ENCODE results near the gene RCOR2. TPM values are rescaled to one million over a fixed set of nuclear protein-coding genes. Genes with fewer than 3 reads are reported as not detected.

Gene RCOR2
- total RNA-seq, 1 experiment from 2014 or later, result 77.4 TPM

DNA sequence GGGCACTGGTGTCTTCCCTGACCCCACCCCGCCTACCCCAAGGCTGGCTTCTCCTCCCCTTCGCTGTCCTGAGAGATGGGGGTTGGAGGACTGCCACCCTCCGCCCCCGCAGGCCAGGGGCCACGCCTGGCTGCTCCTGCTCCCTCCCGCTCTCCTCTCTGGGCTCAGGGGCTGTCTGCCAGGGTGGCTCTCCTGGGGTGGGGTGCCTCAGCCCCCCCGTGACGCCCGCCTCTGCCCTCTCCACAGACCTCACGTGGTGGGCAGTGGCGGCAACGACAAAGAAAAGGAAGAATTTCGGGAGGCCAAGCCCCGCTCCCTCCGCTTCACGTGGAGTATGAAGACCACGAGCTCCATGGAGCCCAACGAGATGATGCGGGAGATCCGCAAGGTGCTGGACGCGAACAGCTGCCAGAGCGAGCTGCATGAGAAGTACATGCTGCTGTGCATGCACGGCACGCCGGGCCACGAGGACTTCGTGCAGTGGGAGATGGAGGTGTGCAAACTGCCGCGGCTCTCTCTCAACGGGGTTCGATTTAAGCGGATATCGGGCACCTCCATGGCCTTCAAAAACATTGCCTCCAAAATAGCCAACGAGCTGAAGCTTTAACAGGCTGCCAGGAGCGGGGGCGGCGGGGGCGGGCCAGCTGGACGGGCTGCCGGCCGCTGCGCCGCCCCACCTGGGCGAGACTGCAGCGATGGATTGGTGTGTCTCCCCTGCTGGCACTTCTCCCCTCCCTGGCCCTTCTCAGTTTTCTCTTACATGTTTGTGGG, 8.1 kb downstream of the RCOR2 start (continued):
- TF ChIP-seq, protein P1, sequence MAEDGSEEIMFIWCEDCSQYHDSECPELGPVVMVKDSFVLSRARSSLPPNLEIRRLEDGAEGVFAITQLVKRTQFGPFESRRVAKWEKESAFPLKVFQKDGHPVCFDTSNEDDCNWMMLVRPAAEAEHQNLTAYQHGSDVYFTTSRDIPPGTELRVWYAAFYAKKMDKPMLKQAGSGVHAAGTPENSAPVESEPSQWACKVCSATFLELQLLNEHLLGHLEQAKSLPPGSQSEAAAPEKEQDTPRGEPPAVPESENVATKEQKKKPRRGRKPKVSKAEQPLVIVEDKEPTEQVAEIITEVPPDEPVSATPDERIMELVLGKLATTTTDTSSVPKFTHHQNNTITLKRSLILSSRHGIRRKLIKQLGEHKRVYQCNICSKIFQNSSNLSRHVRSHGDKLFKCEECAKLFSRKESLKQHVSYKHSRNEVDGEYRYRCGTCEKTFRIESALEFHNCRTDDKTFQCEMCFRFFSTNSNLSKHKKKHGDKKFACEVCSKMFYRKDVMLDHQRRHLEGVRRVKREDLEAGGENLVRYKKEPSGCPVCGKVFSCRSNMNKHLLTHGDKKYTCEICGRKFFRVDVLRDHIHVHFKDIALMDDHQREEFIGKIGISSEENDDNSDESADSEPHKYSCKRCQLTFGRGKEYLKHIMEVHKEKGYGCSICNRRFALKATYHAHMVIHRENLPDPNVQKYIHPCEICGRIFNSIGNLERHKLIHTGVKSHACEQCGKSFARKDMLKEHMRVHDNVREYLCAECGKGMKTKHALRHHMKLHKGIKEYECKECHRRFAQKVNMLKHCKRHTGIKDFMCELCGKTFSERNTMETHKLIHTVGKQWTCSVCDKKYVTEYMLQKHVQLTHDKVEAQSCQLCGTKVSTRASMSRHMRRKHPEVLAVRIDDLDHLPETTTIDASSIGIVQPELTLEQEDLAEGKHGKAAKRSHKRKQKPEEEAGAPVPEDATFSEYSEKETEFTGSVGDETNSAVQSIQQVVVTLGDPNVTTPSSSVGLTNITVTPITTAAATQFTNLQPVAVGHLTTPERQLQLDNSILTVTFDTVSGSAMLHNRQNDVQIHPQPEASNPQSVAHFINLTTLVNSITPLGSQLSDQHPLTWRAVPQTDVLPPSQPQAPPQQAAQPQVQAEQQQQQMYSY (CRISPR knock-in tag; IDR thresholded peaks at IDR 0.05), result no peak
- TF ChIP-seq, protein P2, sequence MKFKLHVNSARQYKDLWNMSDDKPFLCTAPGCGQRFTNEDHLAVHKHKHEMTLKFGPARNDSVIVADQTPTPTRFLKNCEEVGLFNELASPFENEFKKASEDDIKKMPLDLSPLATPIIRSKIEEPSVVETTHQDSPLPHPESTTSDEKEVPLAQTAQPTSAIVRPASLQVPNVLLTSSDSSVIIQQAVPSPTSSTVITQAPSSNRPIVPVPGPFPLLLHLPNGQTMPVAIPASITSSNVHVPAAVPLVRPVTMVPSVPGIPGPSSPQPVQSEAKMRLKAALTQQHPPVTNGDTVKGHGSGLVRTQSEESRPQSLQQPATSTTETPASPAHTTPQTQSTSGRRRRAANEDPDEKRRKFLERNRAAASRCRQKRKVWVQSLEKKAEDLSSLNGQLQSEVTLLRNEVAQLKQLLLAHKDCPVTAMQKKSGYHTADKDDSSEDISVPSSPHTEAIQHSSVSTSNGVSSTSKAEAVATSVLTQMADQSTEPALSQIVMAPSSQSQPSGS (CRISPR knock-in tag; IDR thresholded peaks at IDR 0.05; ENCODE audit: borderline replicate concordance, low read depth), result no peak
- no peak for TF ChIP-seq JUN (CRISPR knock-in tag; IDR thresholded peaks at IDR 0.05)
- TF ChIP-seq ELF4 (CRISPR knock-in tag; IDR thresholded peaks at IDR 0.05; ENCODE audit: low read depth), result no peak
- TF ChIP-seq NFYB (CRISPR knock-in tag; conservative IDR thresholded peaks at IDR 0.05; ENCODE audit: low read depth), result no peak
- TF ChIP-seq, protein P3, sequence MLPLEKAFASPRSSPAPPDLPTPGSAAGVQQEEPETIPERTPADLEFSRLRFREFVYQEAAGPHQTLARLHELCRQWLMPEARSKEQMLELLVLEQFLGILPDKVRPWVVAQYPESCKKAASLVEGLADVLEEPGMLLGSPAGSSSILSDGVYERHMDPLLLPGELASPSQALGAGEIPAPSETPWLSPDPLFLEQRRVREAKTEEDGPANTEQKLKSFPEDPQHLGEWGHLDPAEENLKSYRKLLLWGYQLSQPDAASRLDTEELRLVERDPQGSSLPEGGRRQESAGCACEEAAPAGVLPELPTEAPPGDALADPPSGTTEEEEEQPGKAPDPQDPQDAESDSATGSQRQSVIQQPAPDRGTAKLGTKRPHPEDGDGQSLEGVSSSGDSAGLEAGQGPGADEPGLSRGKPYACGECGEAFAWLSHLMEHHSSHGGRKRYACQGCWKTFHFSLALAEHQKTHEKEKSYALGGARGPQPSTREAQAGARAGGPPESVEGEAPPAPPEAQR (CRISPR knock-in tag; IDR thresholded peaks at IDR 0.05), result no peak
- TF ChIP-seq GRHL2 (CRISPR knock-in tag; IDR thresholded peaks at IDR 0.05; ENCODE audit: insufficient replicate concordance, severe bottlenecking), result no peak
- no peak for TF ChIP-seq MXD4 (CRISPR knock-in tag; IDR thresholded peaks at IDR 0.05; ENCODE audit: borderline replicate concordance)
- no peak for TF ChIP-seq ZNF396 (CRISPR knock-in tag; IDR thresholded peaks at IDR 0.05; ENCODE audit: borderline replicate concordance)

DNA sequence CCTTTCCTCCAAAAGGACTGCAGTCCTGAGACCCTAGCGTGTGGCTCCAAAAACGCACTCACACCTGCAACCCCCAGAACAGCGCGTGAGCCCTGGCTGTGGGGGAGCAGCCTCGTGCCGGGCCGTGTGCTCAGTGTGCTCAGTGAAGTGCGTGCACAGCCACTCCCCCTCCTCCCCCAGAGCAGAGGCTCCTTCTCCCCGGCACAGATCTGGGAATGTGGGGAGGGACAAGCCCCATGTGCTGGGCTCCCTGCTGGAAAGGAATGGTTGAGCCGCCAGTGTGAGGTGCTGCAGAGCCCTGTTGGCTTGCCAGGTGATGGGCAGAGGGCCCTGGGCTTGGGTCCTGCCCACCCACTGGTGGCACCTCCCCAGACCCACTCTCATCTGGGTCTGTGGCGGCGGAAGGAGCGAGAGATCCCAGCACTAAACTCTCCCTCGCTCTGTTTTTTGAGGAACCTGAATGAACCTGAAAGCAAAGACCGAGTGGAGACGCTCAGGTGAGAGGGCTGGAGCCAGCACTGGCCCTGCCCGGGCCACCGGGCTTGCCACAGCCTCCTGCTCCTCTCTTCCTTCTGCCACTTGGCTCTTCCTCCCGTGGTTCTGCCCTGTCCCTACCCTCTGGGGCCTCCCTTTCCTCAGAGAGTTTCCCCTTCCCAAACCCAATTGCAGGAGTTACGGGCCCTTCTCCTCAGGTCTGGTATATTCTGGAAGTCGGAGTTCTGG, 9.0 kb downstream of the RCOR2 start:
- Mint-ChIP-seq H3K27ac (peak overlapping the region; percentile 68), H3K4me1 (peaks cover 56% of the 10 kb centered on the region), H3K27me3 (ENCODE audit: low read depth) (no peaks in the 10 kb centered on the region), H3K4me3 (no peak overlapping the region), H3K36me3 (peaks cover 19% of the 10 kb centered on the region), H3K9me3 (no peaks in the 10 kb centered on the region)
- CTCF ChIA-PET, result interaction anchor here (0.5 to 3.4 kb wide), 8 partner anchors 12 to 1980 kb away, joined by 3 to 47 read pairs (median 10); partner anchors contain the start of genes FIBP and MARK2
- peak; percentile 62 for DNase-seq (ENCODE audit: low spot score)
- POLR2A ChIA-PET, result no interaction called here
- peak; percentile 8 for ATAC-seq
- TF ChIP-seq ZNF232 (CRISPR knock-in tag; IDR thresholded peaks at IDR 0.05) (no peak), ZNF121 (CRISPR knock-in tag; IDR thresholded peaks at IDR 0.05) (0 out of 2 replicates have a peak, but pooled peaks have one; percentile 35), ZNF138 (CRISPR knock-in tag; conservative IDR thresholded peaks at IDR 0.05) (no peak)
- TF ChIP-seq, protein P4, sequence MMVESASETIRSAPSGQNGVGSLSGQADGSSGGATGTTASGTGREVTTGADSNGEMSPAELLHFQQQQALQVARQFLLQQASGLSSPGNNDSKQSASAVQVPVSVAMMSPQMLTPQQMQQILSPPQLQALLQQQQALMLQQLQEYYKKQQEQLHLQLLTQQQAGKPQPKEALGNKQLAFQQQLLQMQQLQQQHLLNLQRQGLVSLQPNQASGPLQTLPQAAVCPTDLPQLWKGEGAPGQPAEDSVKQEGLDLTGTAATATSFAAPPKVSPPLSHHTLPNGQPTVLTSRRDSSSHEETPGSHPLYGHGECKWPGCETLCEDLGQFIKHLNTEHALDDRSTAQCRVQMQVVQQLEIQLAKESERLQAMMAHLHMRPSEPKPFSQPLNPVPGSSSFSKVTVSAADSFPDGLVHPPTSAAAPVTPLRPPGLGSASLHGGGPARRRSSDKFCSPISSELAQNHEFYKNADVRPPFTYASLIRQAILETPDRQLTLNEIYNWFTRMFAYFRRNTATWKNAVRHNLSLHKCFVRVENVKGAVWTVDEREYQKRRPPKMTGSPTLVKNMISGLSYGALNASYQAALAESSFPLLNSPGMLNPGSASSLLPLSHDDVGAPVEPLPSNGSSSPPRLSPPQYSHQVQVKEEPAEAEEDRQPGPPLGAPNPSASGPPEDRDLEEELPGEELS (CRISPR knock-in tag; IDR thresholded peaks at IDR 0.05), result no peak
- TF ChIP-seq, protein P5, sequence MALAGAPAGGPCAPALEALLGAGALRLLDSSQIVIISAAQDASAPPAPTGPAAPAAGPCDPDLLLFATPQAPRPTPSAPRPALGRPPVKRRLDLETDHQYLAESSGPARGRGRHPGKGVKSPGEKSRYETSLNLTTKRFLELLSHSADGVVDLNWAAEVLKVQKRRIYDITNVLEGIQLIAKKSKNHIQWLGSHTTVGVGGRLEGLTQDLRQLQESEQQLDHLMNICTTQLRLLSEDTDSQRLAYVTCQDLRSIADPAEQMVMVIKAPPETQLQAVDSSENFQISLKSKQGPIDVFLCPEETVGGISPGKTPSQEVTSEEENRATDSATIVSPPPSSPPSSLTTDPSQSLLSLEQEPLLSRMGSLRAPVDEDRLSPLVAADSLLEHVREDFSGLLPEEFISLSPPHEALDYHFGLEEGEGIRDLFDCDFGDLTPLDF (CRISPR knock-in tag; IDR thresholded peaks at IDR 0.05), result no peak
